ENCODE data around the gene GAL3ST2. TPM values are rescaled to one million over a fixed set of nuclear protein-coding genes. Genes with fewer than 3 reads are reported as not detected.

GAL3ST2 gene
- total and polyA plus RNA-seq, 4 donors, result 0.40 TPM; not detected in 3

- peaks cover 0 to 9% (median 3%) of the 10 kb centered on the region in 5 donors for H3K4me1 ChIP-seq (ENCODE audit: control insufficient read depth in 5 of 5, insufficient read depth in 5 of 5, low read length in 5 of 5)
- peaks cover 0 to 2% (median 0%) of the 10 kb centered on the region in 4 donors for H3K9me3 ChIP-seq (ENCODE audit: control insufficient read depth in 4 of 4, insufficient read depth in 3 of 4, low read length in 3 of 4)
- ATAC-seq (ENCODE audit: insufficient read depth, low FRiP score) (no peak), DNase-seq (no peak)
- H3K27ac ChIP-seq (ENCODE audit: low read depth in 1 of 2, low read length in 1 of 2), result no peak overlapping the region
- H3K27me3 ChIP-seq (ENCODE audit: control insufficient read depth in 3 of 3, insufficient read depth in 3 of 3, low read length in 2 of 3), result peaks cover 2 to 8% (median 4%) of the 10 kb centered on the region in 3 donors
- 86 to 91% methylated on average over 22 of the region's 22 CpGs for WGBS, 2 donors
- no peaks in the 10 kb centered on the region for H3K36me3 ChIP-seq (ENCODE audit: control insufficient read depth in 4 of 4, insufficient read depth in 4 of 4, low read length in 4 of 4)
- TF ChIP-seq CTCF (IDR thresholded peaks at IDR 0.05; ENCODE audit: control extremely low read depth, extremely low read depth), result no peak
- no peak overlapping the region for H3K9ac ChIP-seq (ENCODE audit: insufficient read depth in 1 of 2, low read length in 2 of 2)
- H3K4me3 ChIP-seq, result no peak overlapping the region
Measured at GRCh38 chr2:241846406-241846805, 69.8 kb downstream of the GAL3ST2 start.

DNA sequence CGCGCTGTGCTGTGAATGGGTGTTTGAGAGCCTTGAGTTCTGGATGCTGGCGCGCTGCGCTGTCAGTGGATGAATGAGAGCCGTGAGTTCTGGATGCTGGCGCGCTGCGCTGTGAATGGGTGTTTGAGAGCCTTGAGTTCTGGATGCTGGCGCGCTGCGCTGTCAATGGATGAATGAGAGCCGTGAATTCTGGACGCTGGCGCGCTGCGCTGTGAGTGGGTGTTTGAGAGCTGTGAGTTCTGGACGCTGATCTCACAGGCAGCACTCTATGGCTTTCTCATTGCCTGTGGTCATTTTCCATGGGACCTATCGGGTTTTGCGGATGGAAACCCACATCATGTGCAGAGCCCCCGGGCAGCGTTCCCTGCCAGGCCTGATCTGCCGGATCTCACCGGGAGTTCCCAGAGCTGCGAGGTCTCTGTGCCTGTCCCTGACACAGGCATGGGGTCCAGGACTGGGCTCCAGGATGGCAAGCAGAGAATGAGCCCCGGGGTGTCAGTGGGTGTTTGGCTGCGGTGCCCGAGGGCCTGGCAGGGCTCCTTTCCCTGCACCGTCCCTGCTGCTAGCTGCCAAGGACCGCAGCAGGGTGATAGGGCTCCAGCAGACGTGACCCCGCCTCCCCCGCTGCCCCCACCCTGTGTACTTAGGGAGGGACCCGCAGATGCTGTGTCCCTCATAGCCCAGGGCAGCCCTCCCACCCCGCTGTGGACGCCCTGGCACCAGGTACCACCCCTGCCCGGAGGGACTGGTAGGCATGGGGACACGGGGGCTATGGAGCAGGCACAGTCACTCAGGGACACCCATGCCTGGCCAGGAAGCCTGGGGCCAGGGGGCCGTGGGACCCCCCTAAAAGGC lies 72.4 kb downstream of the GAL3ST2 start:
- no peak for TF ChIP-seq CTCF (IDR thresholded peaks at IDR 0.05; ENCODE audit: control extremely low read depth, extremely low read depth)
- H3K27ac ChIP-seq (ENCODE audit: low read depth in 1 of 2, low read length in 1 of 2), result no peak overlapping the region
- peaks cover 4 to 8% (median 5%) of the 10 kb centered on the region in 3 donors for H3K27me3 ChIP-seq (ENCODE audit: control insufficient read depth in 3 of 3, insufficient read depth in 3 of 3, low read length in 2 of 3)
- H3K9ac ChIP-seq (ENCODE audit: insufficient read depth in 1 of 2, low read length in 2 of 2), result no peak overlapping the region
- H3K36me3 ChIP-seq (ENCODE audit: control insufficient read depth in 4 of 4, insufficient read depth in 4 of 4, low read length in 4 of 4), result no peaks in the 10 kb centered on the region
- no peak for ATAC-seq (ENCODE audit: insufficient read depth, low FRiP score)
- WGBS, 2 donors, result 91 to 94% methylated on average over 39 of the region's 39 CpGs
- peak in 1 of 3 donors; percentile 10 for DNase-seq
- H3K4me1 ChIP-seq (ENCODE audit: control insufficient read depth in 5 of 5, insufficient read depth in 5 of 5, low read length in 5 of 5), result peaks cover 0 to 9% (median 0%) of the 10 kb centered on the region in 5 donors
- no peak overlapping the region for H3K4me3 ChIP-seq
- no peaks in the 10 kb centered on the region for H3K9me3 ChIP-seq (ENCODE audit: control insufficient read depth in 4 of 4, insufficient read depth in 3 of 4, low read length in 3 of 4)

- DNase-seq (no peak), ATAC-seq (ENCODE audit: insufficient read depth, low FRiP score) (no peak)
- WGBS, 2 donors, result 89 to 90% methylated on average over 13 to 16 of the region's 16 CpGs
- no peak overlapping the region for H3K27ac ChIP-seq (ENCODE audit: low read depth in 1 of 2, low read length in 1 of 2)
- H3K4me3 ChIP-seq, result no peak overlapping the region
- peaks cover 4 to 7% (median 5%) of the 10 kb centered on the region in 3 donors for H3K27me3 ChIP-seq (ENCODE audit: control insufficient read depth in 3 of 3, insufficient read depth in 3 of 3, low read length in 2 of 3)
- H3K4me1 ChIP-seq (ENCODE audit: control insufficient read depth in 5 of 5, insufficient read depth in 5 of 5, low read length in 5 of 5), result peaks cover 0 to 7% (median 0%) of the 10 kb centered on the region in 5 donors
- no peaks in the 10 kb centered on the region for H3K9me3 ChIP-seq (ENCODE audit: control insufficient read depth in 4 of 4, insufficient read depth in 3 of 4, low read length in 3 of 4)
- no peaks in the 10 kb centered on the region for H3K36me3 ChIP-seq (ENCODE audit: control insufficient read depth in 4 of 4, insufficient read depth in 4 of 4, low read length in 4 of 4)
- TF ChIP-seq CTCF (IDR thresholded peaks at IDR 0.05; ENCODE audit: control extremely low read depth, extremely low read depth), result no peak
- no peak overlapping the region for H3K9ac ChIP-seq (ENCODE audit: insufficient read depth in 1 of 2, low read length in 2 of 2)
Measured at GRCh38 chr2:241849616-241850543, 73.3 kb downstream of the GAL3ST2 start.
